Measurements from ENCODE around the gene MSH5.

Gene MSH5

GRCh38 chr6:31725502-31726350 is 14.1 kb upstream of the MSH5 start:
- TF ChIP-seq CTCF (IDR thresholded peaks at IDR 0.05; ENCODE audit: low read depth, low read length, missing control alignments) = no peak
- no peak for DNase-seq (ENCODE audit: low read depth)
- H3K4me3 ChIP-seq (ENCODE audit: low read depth, low read length) = no peak overlapping the region

GRCh38 chr6:31727034-31727716 is 12.6 kb upstream of the MSH5 start:
- no peak overlapping the region for H3K4me3 ChIP-seq (ENCODE audit: low read depth, low read length)
- TF ChIP-seq CTCF (IDR thresholded peaks at IDR 0.05; ENCODE audit: low read depth, low read length, missing control alignments) = no peak
- no peak for DNase-seq (ENCODE audit: low read depth)

- no peak for TF ChIP-seq CTCF (IDR thresholded peaks at IDR 0.05; ENCODE audit: low read depth, low read length, missing control alignments)
- DNase-seq (ENCODE audit: low read depth) = peak; percentile 70
- H3K4me3 ChIP-seq (ENCODE audit: low read depth, low read length) = no peak overlapping the region
Observed at GRCh38 chr6:31727717-31728671, 11.8 kb upstream of the MSH5 start.

- TF ChIP-seq CTCF (IDR thresholded peaks at IDR 0.05; ENCODE audit: low read depth, low read length, missing control alignments) = peak; percentile 82
- DNase-seq (ENCODE audit: low read depth) = no peak
Observed at GRCh38 chr6:31728767-31729514, 10.9 kb upstream of the MSH5 start, which contains the start of gene DDAH2. TSS of gene DDAH2 (minus strand) at chr6:31729299. CDS start at chr6:31729161, 138 bp downstream.

GRCh38 chr6:31729515-31729978 is 10.3 kb upstream of the MSH5 start:
- no peak for TF ChIP-seq CTCF (IDR thresholded peaks at IDR 0.05; ENCODE audit: low read depth, low read length, missing control alignments)
- no peak for DNase-seq (ENCODE audit: low read depth)
- peak overlapping the region; percentile 51 for H3K4me3 ChIP-seq (ENCODE audit: low read depth, low read length)

More at GRCh38 chr6:31728767-31729514, 10.9 kb upstream of the MSH5 start, which contains the start of gene DDAH2:
- H3K4me3 ChIP-seq (ENCODE audit: low read depth, low read length) = peak within 1 kb of the TSS; percentile 51
